ENCODE data around the gene OPN5.

- TF ChIP-seq CTCF (IDR thresholded peaks at IDR 0.05; ENCODE audit: insufficient read depth, low read length, poor library complexity, severe bottlenecking), result no peak
- no peak for TF ChIP-seq EZH2phosphoT487 (conservative IDR thresholded peaks at IDR 0.05; ENCODE audit: low read length)
Observed at GRCh38 chr6:47741807-47742206, 40.0 kb upstream of the OPN5 start.
